Measurements from ENCODE around the gene SELENOI. TPM values are rescaled to one million over a fixed set of nuclear protein-coding genes. Genes with fewer than 3 reads are reported as not detected.

Gene SELENOI
- total and polyA plus RNA-seq, 10 of the 15 experiments (the other 5 are each of a cell fraction or from before 2014, with no cell fraction given), result 5.2 to 31.4 (median 17.4) TPM

- TF ChIP-seq MLLT1 (IDR thresholded peaks at IDR 0.05), result no peak
- TF ChIP-seq GABPA (IDR thresholded peaks at IDR 0.05; ENCODE audit: low read depth), result no peak
- no peak for TF ChIP-seq RFX5 (IDR thresholded peaks at IDR 0.05; ENCODE audit: low read depth, low read length)
- no peak for TF ChIP-seq CEBPB (IDR thresholded peaks at IDR 0.05; ENCODE audit: borderline replicate concordance in 1 of 2, low read depth in 2 of 2, low read length in 2 of 2)
- TF ChIP-seq PRDM15 (CRISPR knock-in tag; IDR thresholded peaks at IDR 0.05), result no peak
- no peak for TF ChIP-seq RCOR1 (conservative IDR thresholded peaks at IDR 0.05; ENCODE audit: low read depth, low read length)
- TF ChIP-seq PAX8 (IDR thresholded peaks at IDR 0.05), result no peak
Observed at GRCh38 chr2:26316845-26317244, 29.1 kb upstream of the SELENOI start (continued).
